B cell (primary cell): ENCODE measurements around the gene BRF1.

Experiments used
- CTCF ChIP-seq: fragments of 200-600 bp; IDR thresholded peaks from one replicate; pipeline ENCODE4 v1.8.0; 2022; ENCODE audit warnings: antibody characterized with exemption, mild to moderate bottlenecking
- EZH2 ChIP-seq: IDR thresholded peaks from 2 replicates; pipeline ENCODE4 v1.6.1; 2012; ENCODE audit warnings: borderline replicate concordance, low read depth, mild to moderate bottlenecking, moderate library complexity, low read length; ENCODE audit not compliant: insufficient read depth, poor library complexity, severe bottlenecking

- TF ChIP-seq CTCF = no peak
- no peak for TF ChIP-seq EZH2
Measured at GRCh38 chr14:105172476-105172875, 128.3 kb downstream of the BRF1 start.
